ENCODE results near the gene PIEZO2. TPM values are rescaled to one million over a fixed set of nuclear protein-coding genes. Genes with fewer than 3 reads are reported as not detected.

PIEZO2 gene
- total RNA-seq, 4 donors from 2014 or later, result 2.1 to 7.4 (median 2.5) TPM; not detected in 1

DNA sequence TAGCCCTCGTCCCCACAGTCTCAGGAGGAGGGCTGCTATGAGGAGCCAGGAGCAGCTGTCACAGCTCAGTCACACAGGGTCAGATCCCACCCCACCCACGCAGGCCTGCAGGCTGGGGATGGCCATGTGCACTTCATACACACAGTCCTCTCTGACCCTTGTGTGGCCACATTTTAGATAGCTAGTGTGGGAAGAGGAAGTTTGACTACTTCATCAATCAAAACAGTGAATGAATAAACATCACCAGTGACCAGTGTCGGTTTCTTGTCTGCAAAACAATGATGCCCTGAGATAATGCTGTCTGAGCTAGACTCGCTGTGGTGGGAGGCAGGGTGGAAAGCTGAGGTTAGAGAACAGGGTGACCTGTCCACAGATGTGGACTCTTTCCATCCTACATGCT lies 107.1 kb downstream of the PIEZO2 start:
- WGBS, 2 donors, result 24 to 48% methylated on average over 3 to 4 of the region's 4 CpGs
- Histone ChIP-seq H3K9me3 (no peaks in the 10 kb centered on the region), H3K27ac (peak overlapping the region in 1 of 4 donors; percentile 10), H3K36me3 (no peaks in the 10 kb centered on the region), H3K27me3 (no peaks in the 10 kb centered on the region), H3K4me1 (no peaks in the 10 kb centered on the region), H3K4me3 (no peak overlapping the region)
- DNase-seq, result no peak
- intact Hi-C loops (cut with DNase I), result no loop called here
- TF ChIP-seq POLR2A (IDR thresholded peaks at IDR 0.05), result no peak
- TF ChIP-seq, protein P1, sequence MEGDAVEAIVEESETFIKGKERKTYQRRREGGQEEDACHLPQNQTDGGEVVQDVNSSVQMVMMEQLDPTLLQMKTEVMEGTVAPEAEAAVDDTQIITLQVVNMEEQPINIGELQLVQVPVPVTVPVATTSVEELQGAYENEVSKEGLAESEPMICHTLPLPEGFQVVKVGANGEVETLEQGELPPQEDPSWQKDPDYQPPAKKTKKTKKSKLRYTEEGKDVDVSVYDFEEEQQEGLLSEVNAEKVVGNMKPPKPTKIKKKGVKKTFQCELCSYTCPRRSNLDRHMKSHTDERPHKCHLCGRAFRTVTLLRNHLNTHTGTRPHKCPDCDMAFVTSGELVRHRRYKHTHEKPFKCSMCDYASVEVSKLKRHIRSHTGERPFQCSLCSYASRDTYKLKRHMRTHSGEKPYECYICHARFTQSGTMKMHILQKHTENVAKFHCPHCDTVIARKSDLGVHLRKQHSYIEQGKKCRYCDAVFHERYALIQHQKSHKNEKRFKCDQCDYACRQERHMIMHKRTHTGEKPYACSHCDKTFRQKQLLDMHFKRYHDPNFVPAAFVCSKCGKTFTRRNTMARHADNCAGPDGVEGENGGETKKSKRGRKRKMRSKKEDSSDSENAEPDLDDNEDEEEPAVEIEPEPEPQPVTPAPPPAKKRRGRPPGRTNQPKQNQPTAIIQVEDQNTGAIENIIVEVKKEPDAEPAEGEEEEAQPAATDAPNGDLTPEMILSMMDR (IDR thresholded peaks at IDR 0.05), result no peak

DNA sequence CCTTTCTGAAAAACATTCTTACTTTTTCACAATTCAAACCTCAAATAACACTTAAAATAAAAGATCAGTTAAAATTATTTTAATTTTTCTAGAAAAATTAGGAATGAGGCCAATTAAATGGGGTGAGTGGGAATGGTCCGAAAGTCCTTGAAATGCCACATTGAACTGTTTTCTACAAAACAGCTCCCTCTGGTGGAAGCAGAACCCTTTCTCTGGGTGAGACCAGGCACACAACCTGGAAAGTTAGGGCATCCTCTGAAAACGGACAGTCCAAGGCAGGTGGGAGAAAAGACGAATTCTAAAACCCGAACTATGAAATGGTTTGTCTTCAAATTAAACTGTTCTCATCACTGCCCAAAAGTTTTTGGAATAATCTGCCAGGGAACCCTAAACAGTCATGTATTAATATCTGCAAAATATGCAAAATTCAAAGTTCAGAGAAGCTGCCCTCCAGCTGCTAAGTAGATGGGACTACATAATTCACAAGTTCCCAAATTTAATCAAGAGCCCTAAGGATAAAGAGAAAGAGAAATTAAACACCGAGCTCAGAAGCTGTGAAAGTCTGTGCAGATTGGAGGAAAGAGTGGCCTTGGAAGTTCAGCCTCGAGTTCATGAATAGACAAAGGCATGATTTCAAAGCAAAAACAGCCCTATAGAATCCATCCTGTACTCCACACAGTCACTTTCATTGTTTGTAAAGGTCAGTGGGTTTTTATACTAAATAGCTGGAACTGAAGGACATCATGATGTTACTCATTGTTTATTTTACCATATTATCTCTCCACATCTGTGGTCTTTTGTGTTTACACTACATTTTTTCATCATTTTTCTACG lies 108.3 kb downstream of the PIEZO2 start:
- peak overlapping the region in 1 of 4 donors; percentile 10 for H3K27ac ChIP-seq
- H3K4me3 ChIP-seq, result no peak overlapping the region
- intact Hi-C loops (cut with DNase I), result no loop called here
- DNase-seq, result no peak
- H3K9me3 ChIP-seq, result no peaks in the 10 kb centered on the region
- 23 to 24% methylated on average over 7 of the region's 7 CpGs for WGBS, 2 donors
- H3K4me1 ChIP-seq, result no peaks in the 10 kb centered on the region
- no peaks in the 10 kb centered on the region for H3K27me3 ChIP-seq
- TF ChIP-seq, protein P1 (IDR thresholded peaks at IDR 0.05), result peak; percentile 42 to 75 (median 66)
- TF ChIP-seq POLR2A (IDR thresholded peaks at IDR 0.05), result no peak
- H3K36me3 ChIP-seq, result no peaks in the 10 kb centered on the region

- Histone ChIP-seq H3K27me3 (no peaks in the 10 kb centered on the region), H3K27ac (no peak overlapping the region), H3K4me1 (peaks cover 0 to 3% (median 0%) of the 10 kb centered on the region in 3 donors), H3K4me3 (no peak overlapping the region), H3K36me3 (no peaks in the 10 kb centered on the region), H3K9me3 (no peaks in the 10 kb centered on the region)
- intact Hi-C loops (cut with DNase I), result no loop called here
- DNase-seq, result no peak
- WGBS, 2 donors, result 43 to 51% methylated on average over 4 of the region's 4 CpGs
- TF ChIP-seq POLR2A (IDR thresholded peaks at IDR 0.05), result no peak
- TF ChIP-seq, protein P1 (IDR thresholded peaks at IDR 0.05), result no peak
Measured at GRCh38 chr18:11040359-11040758, 109.0 kb downstream of the PIEZO2 start.

GRCh38 chr18:11037533-11038240 lies 111.7 kb downstream of the PIEZO2 start:
- no peak for DNase-seq
- intact Hi-C loops (cut with DNase I), result loop anchor here (10.0 kb wide), 1 partner anchor 183 kb away; no protein-coding TSS in a partner anchor
- Histone ChIP-seq H3K27me3 (no peaks in the 10 kb centered on the region), H3K4me1 (peaks cover 0 to 9% (median 0%) of the 10 kb centered on the region in 3 donors), H3K9me3 (no peaks in the 10 kb centered on the region), H3K4me3 (no peak overlapping the region), H3K27ac (no peak overlapping the region), H3K36me3 (no peaks in the 10 kb centered on the region)
- TF ChIP-seq, protein P1 (IDR thresholded peaks at IDR 0.05), result no peak
- no peak for TF ChIP-seq POLR2A (IDR thresholded peaks at IDR 0.05)
- 47 to 52% methylated on average over 3 of the region's 3 CpGs for WGBS, 2 donors

Measured in esophagus squamous epithelium (tissue), 5 donors.